ENCODE measurements around the gene RAB24. TPM values are rescaled to one million over a fixed set of nuclear protein-coding genes. Genes with fewer than 3 reads are reported as not detected.

Gene RAB24
- total RNA-seq, 1 experiment from 2014 or later, result 37.2 TPM

- DNase-seq (ENCODE audit: low read depth, low spot score) (peak; percentile 65), ATAC-seq (peak; percentile 81)
- Histone ChIP-seq H3K27me3 (ENCODE audit: control insufficient read depth, insufficient read depth, low read length) (no peaks in the 10 kb centered on the region), H3K4me1 (ENCODE audit: control insufficient read depth, insufficient read depth, low read length) (no peaks in the 10 kb centered on the region; the same call in 1 of the 2 replicates), H3K9me3 (ENCODE audit: control insufficient read depth, insufficient read depth, low read depth, low read length) (no peaks in the 10 kb centered on the region), H3K27ac (ENCODE audit: low read length) (no peak overlapping the region), H3K4me3 (ENCODE audit: low read depth in 2 of 2, low read length in 2 of 2) (no peak overlapping the region), H3K36me3 (ENCODE audit: control insufficient read depth, insufficient read depth, low read length) (no peaks in the 10 kb centered on the region)
- POLR2A ChIA-PET, result interaction anchor here (0.8 kb wide), 1 partner anchor 10 kb away, joined by 3 read pairs; no protein-coding TSS in a partner anchor
- CTCF ChIA-PET, result interaction anchor here (0.6 to 1.7 kb wide), 6 partner anchors 8 to 810 kb away, joined by 3 to 8 read pairs (median 4); no protein-coding TSS in a partner anchor
- TF ChIP-seq SIN3A (IDR thresholded peaks at IDR 0.05; ENCODE audit: borderline replicate concordance, insufficient read depth, low read depth, low read length) (no peak), CTCF (IDR thresholded peaks at IDR 0.05) (peak; percentile 97)
- in situ Hi-C loops (cut with HindIII; ENCODE audit: low pct_unique_long_range_greater_than_20kb, low sequenced_read_pairs) (no loop called here), intact Hi-C loops (cut with micrococcal nuclease; ENCODE audit: unreplicated experiment) (loop anchor here (10.0 kb wide), 1 partner anchor 137 kb away; no protein-coding TSS in a partner anchor)
- no TSS peak for BruUV-seq (replicated peaks)
Measured at GRCh38 chr5:177317959-177318377, 14.4 kb upstream of the RAB24 start.

- Histone ChIP-seq H3K4me3 (ENCODE audit: low read depth in 2 of 2, low read length in 2 of 2) (no peak overlapping the region), H3K27me3 (ENCODE audit: control insufficient read depth, insufficient read depth, low read length) (no peaks in the 10 kb centered on the region), H3K36me3 (ENCODE audit: control insufficient read depth, insufficient read depth, low read length) (no peaks in the 10 kb centered on the region; the same call in 1 of the 2 replicates), H3K27ac (ENCODE audit: low read length) (no peak overlapping the region), H3K4me1 (ENCODE audit: control insufficient read depth, insufficient read depth, low read length) (no peaks in the 10 kb centered on the region; the same call in 1 of the 2 replicates), H3K9me3 (ENCODE audit: control insufficient read depth, insufficient read depth, low read depth, low read length) (no peaks in the 10 kb centered on the region)
- DNase-seq (ENCODE audit: low read depth, low spot score) (no peak), ATAC-seq (no peak)
- TF ChIP-seq REST (IDR thresholded peaks at IDR 0.05; ENCODE audit: insufficient read depth in 1 of 2, low read depth in 2 of 2, low read length in 1 of 2) (no peak), TCF7L2 (IDR thresholded peaks at IDR 0.05; ENCODE audit: low read depth, low read length) (no peak), SIN3A (IDR thresholded peaks at IDR 0.05; ENCODE audit: borderline replicate concordance, insufficient read depth, low read depth, low read length) (no peak), POLR2AphosphoS5 (IDR thresholded peaks at IDR 0.05; ENCODE audit: low read depth, low read length) (no peak), CTCF (IDR thresholded peaks at IDR 0.05) (no peak)
- in situ Hi-C loops (cut with HindIII; ENCODE audit: low pct_unique_long_range_greater_than_20kb, low sequenced_read_pairs) (no loop called here), intact Hi-C loops (cut with micrococcal nuclease; ENCODE audit: unreplicated experiment) (loop anchor here (10.0 kb wide), 1 partner anchor 139 kb away; no protein-coding TSS in a partner anchor)
- no TSS peak for BruUV-seq (replicated peaks)
- CTCF ChIA-PET, result interaction anchor here (0.7 kb wide), 1 partner anchor 671 kb away, joined by 6 read pairs; no protein-coding TSS in a partner anchor
- POLR2A ChIA-PET, result interaction anchor here (0.6 kb wide), 1 partner anchor 191 kb away, joined by 10 read pairs; no protein-coding TSS in a partner anchor
Measured at GRCh38 chr5:177316005-177316404, 12.5 kb upstream of the RAB24 start.

All from Panc1 (cell line).